ACC112 (cell line): ENCODE measurements around the gene MECR.

Experiments used
- H2AFZ ChIP-seq: fragments of 200-600 bp; sonication (generic); one replicate; pipeline ENCODE4 v1.6.0; 2017; ENCODE audit warnings: antibody characterized with exemption, low read length; ENCODE audit not compliant: unreplicated experiment
- H3K27ac ChIP-seq: fragments of 200-600 bp; sonication (generic); 2 replicates; pipeline ENCODE4 v1.5.1; 2014; ENCODE audit warnings: low read depth, mild to moderate bottlenecking, antibody characterized with exemption, low read length, moderate library complexity
- H3K27me3 ChIP-seq: fragments of 200-600 bp; sonication (generic); 2 replicates; pipeline ENCODE4 v1.6.1; 2014; ENCODE audit warnings: mild to moderate bottlenecking, antibody characterized with exemption, low read length, moderate library complexity, mixed read lengths; ENCODE audit not compliant: insufficient read depth
- H3K36me3 ChIP-seq: fragments of 200-600 bp; sonication (generic); 2 replicates; pipeline ENCODE4 v1.6.1; 2016; ENCODE audit warnings: mild to moderate bottlenecking, antibody characterized with exemption, low read length, moderate library complexity, mixed read lengths; ENCODE audit not compliant: insufficient read depth
- H3K4me1 ChIP-seq: fragments of 200-600 bp; sonication (generic); one replicate; pipeline ENCODE4 v1.6.1; 2016; ENCODE audit warnings: low read length, mixed read lengths; ENCODE audit not compliant: insufficient read depth, unreplicated experiment, control insufficient read depth
- H3K4me3 ChIP-seq: fragments of 200-600 bp; sonication (generic); 2 replicates; pipeline ENCODE4 v1.5.1; 2014; ENCODE audit warnings: mild to moderate bottlenecking, low read depth, low read length
- H3K79me2 ChIP-seq: fragments of 200-600 bp; sonication (generic); one replicate; pipeline ENCODE4 v1.6.0; 2016; ENCODE audit warnings: low read length; ENCODE audit not compliant: control insufficient read depth, unreplicated experiment, insufficient read depth

The MECR gene

DNA sequence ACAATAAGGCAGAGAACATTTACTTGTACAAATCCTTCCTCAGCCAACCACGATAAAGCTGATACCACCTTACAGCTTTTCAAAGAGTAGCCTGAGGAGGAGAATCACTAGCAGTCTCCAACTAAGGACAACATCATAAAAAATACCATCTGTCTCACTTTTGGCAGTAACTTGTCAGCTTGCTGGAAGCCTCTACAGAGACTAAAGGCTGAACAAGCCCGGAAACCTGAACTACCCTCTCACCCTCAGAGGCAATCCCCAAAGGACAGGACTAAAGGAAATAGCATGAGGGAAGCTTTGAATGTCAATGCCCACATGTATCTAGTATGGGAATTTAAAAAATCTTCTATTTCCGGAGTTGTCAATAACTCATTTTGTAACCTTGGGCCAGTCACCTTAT is 59.6 kb downstream of the MECR start:
- Histone ChIP-seq H3K36me3 (peaks cover 36% of the 10 kb centered on the region), H3K27me3 (no peaks in the 10 kb centered on the region), H3K79me2 (peaks cover 94% of the 10 kb centered on the region), H3K27ac (peak overlapping the region; percentile 34), H3K4me3 (no peak overlapping the region), H3K4me1 (peaks cover 36% of the 10 kb centered on the region), H2AFZ (no peak overlapping the region)

DNA sequence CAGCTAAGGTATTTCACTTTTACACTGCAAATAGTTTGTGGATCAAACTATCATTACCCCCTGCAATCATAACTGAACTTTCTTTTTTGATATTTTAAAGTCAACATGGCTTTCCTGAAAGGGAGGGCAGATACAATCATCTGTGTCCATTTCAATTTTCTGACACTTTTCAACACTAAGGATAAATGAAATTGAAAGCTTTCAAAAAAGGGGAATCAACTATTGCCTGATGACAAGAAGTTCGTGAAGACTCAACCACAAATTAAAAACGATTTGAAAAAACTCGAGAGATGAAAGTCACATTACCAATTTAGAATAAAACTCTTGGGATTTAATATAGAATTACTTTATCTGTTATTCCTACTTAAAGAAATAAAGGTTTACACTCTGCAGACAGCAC is 60.8 kb downstream of the MECR start:
- Histone ChIP-seq H3K4me1 (peaks cover 36% of the 10 kb centered on the region), H3K27ac (no peak overlapping the region), H2AFZ (no peak overlapping the region), H3K27me3 (no peaks in the 10 kb centered on the region), H3K4me3 (no peak overlapping the region), H3K79me2 (peaks cover 97% of the 10 kb centered on the region), H3K36me3 (peaks cover 43% of the 10 kb centered on the region)

DNA sequence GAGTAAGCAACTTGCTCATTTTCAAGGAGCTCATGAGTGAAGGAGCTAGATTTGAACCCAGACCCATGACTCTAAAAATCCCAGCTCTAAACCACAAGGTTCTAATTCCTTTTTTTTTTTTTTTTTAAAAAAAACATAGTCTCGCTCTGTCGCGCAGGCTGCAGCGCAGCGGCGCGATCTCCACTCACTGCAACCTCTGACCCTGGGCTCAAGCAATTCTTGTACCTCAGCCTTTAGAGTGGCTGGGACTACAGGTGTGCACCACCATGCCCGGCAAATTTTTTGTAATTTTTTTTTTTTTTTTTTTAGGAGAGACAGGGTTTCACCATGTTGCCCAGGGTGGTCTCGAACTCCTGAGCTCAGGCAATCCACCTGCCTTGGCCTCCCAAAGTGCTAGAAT is 62.8 kb downstream of the MECR start:
- no peak overlapping the region for H2AFZ ChIP-seq
- H3K79me2 ChIP-seq = peaks cover 98% of the 10 kb centered on the region
- peaks cover 36% of the 10 kb centered on the region for H3K4me1 ChIP-seq
- no peak overlapping the region for H3K27ac ChIP-seq
- no peaks in the 10 kb centered on the region for H3K27me3 ChIP-seq
- no peak overlapping the region for H3K4me3 ChIP-seq
- H3K36me3 ChIP-seq = peaks cover 56% of the 10 kb centered on the region

DNA sequence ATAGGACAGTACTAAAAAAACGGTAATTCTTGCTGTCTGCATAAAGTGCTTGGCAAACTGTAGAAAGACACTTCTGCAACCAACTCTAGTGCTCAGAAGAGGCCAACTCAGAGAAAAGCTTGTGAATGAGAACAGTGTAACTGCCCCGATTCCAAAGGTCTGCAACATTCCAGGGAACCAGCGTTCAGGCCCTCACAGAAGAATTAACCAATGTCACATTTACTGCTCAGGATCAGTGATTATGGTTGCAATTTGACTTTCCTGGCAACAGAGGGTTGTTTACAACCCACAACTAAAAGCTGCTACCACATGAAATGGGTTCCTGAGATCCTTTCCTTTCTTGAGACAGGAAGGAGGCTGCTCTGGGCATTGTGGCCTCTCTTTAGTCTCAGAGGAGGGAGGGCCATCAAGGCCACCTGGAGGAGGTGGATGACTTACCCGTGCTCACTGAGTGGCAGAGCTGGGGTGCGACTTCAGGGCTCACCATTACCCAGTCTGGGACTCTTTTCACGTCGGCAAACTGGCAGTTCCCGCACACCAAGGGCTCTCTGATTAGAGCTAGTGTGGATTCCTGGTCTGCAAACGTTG is 64.3 kb downstream of the MECR start:
- no peak overlapping the region for H2AFZ ChIP-seq
- no peaks in the 10 kb centered on the region for H3K27me3 ChIP-seq
- no peak overlapping the region for H3K27ac ChIP-seq
- peaks cover 97% of the 10 kb centered on the region for H3K79me2 ChIP-seq
- peaks cover 57% of the 10 kb centered on the region for H3K36me3 ChIP-seq
- no peak overlapping the region for H3K4me3 ChIP-seq
- H3K4me1 ChIP-seq = peaks cover 24% of the 10 kb centered on the region

DNA sequence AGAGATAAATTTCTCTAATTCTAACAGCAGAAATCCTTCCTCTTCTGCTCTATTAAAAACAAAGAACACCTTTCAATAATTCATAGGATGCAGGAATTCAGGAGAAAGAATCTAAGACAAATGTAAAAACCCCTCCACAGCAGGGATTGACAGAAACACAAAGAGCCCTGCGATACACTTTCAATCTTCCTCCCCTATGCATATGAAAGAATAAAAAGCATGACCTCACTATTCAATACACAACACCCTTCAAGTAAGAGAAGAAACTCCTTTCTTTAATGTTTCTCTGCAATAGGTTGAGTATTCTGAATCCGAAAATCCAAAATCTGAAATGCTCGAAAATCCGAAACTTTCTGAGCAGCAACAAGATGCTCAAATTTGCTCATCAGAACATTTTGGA is 66.1 kb downstream of the MECR start:
- Histone ChIP-seq H3K79me2 (peaks cover 92% of the 10 kb centered on the region), H2AFZ (no peak overlapping the region), H3K27me3 (no peaks in the 10 kb centered on the region), H3K4me3 (no peak overlapping the region), H3K27ac (no peak overlapping the region), H3K4me1 (peaks cover 7% of the 10 kb centered on the region), H3K36me3 (peaks cover 62% of the 10 kb centered on the region)

DNA sequence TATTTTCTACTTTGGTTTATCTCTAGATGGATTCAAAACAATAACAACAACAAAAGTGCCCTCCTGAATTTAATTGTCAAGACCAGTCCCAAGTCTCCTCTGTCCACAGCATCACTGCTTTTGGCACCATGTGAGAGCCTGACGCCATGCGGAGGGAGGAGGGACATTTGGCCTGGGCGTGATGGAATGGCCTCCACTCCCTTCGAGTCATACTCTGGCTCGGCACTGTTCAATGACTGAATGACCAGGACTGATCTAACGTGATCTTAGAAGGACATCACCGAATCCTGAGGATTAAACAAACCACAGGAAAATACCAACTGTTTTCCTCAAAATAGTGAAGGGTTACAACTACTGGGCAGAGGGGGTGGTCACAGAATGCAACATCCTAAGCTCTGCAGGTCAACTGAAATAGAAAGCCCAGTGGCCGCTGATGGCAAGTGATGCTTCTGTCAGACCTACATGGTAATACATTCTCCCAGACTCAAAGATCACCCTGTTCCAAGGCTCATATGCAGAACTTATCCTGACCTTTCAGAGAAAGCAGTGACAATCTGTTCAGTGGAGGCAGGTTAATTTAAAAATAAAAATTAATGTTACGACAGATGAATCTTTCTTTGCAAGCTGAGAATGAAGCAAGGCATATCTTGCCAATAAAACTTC is 68.1 kb downstream of the MECR start:
- Histone ChIP-seq H3K79me2 (peaks cover 74% of the 10 kb centered on the region), H3K4me3 (no peak overlapping the region), H3K27ac (no peak overlapping the region), H3K4me1 (peaks cover 5% of the 10 kb centered on the region), H3K27me3 (no peaks in the 10 kb centered on the region), H3K36me3 (peaks cover 56% of the 10 kb centered on the region), H2AFZ (no peak overlapping the region)

DNA sequence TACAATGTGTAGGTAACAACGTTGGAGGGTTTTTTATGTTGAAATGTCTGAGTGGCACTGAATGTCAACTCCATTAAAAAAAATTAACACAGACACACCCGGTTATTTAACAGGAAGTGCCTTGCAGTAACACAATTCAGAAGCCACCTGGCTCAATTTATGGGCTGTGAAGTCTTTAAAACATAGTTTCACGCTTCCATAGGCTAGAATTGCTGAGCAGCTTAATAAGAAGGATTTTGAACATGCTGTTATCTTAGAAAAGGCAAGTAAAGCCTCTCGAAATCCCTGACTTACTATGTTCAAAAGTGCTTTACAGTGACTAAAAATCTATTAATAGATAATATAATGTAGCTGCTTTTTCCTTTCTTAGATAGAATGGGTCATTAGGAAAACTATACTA is 68.7 kb downstream of the MECR start:
- Histone ChIP-seq H3K27me3 (no peaks in the 10 kb centered on the region), H3K79me2 (peaks cover 70% of the 10 kb centered on the region), H3K36me3 (peaks cover 57% of the 10 kb centered on the region), H2AFZ (no peak overlapping the region), H3K4me3 (no peak overlapping the region), H3K4me1 (peaks cover 5% of the 10 kb centered on the region), H3K27ac (no peak overlapping the region)

DNA sequence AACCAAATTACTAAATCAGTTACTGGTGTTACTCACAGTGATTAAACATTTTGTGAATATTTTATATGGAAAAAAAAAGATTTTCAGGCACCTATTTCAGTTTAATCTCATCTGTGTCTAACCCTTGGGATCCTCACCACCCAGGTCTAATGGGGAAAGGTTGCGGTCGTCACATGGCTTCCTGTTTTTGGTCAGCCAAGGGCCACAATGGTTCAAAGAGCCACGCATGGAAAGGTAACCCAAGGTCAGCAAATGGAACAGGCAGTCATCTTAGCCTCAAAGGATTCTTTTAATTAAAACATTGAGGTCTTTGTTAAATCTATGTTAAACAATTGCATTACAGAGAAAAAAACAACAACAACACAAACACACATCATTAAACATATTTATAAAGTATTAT is 71.0 kb downstream of the MECR start:
- no peak overlapping the region for H2AFZ ChIP-seq
- no peak overlapping the region for H3K4me3 ChIP-seq
- H3K36me3 ChIP-seq = peaks cover 57% of the 10 kb centered on the region
- H3K27me3 ChIP-seq = no peaks in the 10 kb centered on the region
- H3K27ac ChIP-seq = no peak overlapping the region
- no peaks in the 10 kb centered on the region for H3K4me1 ChIP-seq
- H3K79me2 ChIP-seq = peaks cover 62% of the 10 kb centered on the region

DNA sequence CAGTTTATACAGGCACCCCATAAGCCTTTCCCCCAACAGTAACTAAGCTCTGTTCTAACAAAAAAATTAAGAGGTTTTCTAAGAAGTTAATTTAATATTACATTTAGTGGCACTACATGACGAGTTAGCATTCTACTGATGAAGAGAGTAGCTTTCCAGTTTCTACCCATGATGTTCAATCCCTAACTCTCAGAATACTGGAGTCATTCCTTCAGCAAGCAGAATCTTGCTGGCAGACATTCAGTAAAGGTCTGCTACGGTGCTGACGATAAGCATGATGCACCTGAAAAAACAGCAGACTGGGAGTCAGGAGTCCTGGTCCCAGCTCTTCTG is 73.5 kb downstream of the MECR start:
- H3K27me3 ChIP-seq = no peaks in the 10 kb centered on the region
- no peaks in the 10 kb centered on the region for H3K4me1 ChIP-seq
- no peak overlapping the region for H3K27ac ChIP-seq
- H3K79me2 ChIP-seq = peaks cover 45% of the 10 kb centered on the region
- no peak overlapping the region for H3K4me3 ChIP-seq
- no peak overlapping the region for H2AFZ ChIP-seq
- peaks cover 54% of the 10 kb centered on the region for H3K36me3 ChIP-seq

DNA sequence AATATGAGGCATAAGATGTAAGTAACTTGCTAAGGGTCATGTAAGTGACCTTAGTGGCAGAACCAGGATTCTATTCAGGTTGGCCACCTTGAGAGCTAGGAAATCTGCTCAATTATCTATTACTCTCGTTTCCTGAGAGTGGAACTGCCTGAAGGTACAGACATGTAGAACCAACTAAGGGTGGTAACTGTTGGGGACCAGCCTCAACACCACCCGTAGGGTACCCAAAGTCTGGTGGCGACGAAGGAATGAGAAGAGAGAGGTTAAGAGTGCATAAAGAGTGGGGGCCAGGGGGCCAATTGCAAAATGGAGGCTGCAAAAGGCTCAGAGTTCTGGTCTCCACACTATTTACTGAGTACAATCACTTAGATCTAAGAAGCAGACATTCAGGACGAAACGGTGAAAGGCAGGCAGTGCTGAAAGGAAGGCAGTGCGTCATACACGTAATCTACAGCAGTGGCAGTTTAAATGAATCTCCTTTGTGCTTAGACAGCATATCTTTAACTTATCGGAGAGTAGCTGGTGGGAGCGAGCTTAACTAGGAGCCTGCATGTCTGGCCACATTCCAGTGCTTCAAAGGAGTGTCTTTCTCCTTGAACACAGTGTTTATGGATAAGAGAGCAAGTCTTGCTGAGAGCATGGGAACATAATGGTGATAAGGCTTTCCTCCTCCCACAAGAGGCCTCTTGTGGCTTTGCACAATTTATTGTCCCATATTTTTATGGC is 74.0 kb downstream of the MECR start:
- Histone ChIP-seq H3K36me3 (peaks cover 55% of the 10 kb centered on the region), H3K27me3 (no peaks in the 10 kb centered on the region), H3K79me2 (peaks cover 39% of the 10 kb centered on the region), H3K4me3 (no peak overlapping the region), H2AFZ (no peak overlapping the region), H3K27ac (no peak overlapping the region), H3K4me1 (no peaks in the 10 kb centered on the region)
